ENCODE results near the gene GUCY2D. TPM values are rescaled to one million over a fixed set of nuclear protein-coding genes. Genes with fewer than 3 reads are reported as not detected.

The GUCY2D gene
- total RNA-seq, 1 experiment from 2014 or later = not detected

GRCh38 chr17:7997186-7997585 is 5.2 kb upstream of the GUCY2D start:
- POLR2A ChIA-PET (ENCODE audit: low non-redundant PET) = no interaction called here

DNA sequence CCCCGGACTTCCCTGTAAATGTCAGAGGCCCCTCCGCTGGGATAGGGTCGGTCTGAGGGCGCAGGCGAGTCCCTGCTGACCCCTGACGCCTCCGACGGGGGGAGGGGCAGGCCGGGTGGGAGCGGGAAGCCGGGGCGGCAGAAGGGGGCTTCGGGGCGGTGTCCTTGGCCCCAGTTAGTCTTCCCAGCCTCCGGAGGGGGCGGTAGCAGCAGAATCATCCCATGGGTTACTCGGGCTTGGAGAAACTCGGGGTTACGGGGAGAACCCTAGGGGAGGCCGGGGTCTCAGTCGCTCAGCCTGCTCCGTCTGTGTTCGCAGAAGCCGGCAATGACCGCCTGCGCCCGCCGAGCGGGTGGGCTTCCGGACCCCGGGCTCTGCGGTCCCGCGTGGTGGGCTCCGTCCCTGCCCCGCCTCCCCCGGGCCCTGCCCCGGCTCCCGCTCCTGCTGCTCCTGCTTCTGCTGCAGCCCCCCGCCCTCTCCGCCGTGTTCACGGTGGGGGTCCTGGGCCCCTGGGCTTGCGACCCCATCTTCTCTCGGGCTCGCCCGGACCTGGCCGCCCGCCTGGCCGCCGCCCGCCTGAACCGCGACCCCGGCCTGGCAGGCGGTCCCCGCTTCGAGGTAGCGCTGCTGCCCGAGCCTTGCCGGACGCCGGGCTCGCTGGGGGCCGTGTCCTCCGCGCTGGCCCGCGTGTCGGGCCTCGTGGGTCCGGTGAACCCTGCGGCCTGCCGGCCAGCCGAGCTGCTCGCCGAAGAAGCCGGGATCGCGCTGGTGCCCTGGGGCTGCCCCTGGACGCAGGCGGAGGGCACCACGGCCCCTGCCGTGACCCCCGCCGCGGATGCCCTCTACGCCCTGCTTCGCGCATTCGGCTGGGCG is 542 bp downstream of the GUCY2D start:
- CTCF ChIA-PET = interaction anchor here (1.3 kb wide), 1 partner anchor 13 kb away, joined by 6 read pairs; no protein-coding TSS in a partner anchor
- BruUV-seq (replicated peaks) = no TSS peak
- no peaks in the 10 kb centered on the region for H3K9me3 ChIP-seq (ENCODE audit: low read depth, low read length, poor library complexity, severe bottlenecking)
- H3K36me3 ChIP-seq (ENCODE audit: insufficient read depth, low read length, poor library complexity, severe bottlenecking) = no peaks in the 10 kb centered on the region
- no peak for DNase-seq (ENCODE audit: low spot score)
- no peak overlapping the region for H3K27ac ChIP-seq (ENCODE audit: low read depth, low read length, poor library complexity, severe bottlenecking)
- no peaks in the 10 kb centered on the region for H3K4me1 ChIP-seq (ENCODE audit: insufficient read depth, low read length, poor library complexity, severe bottlenecking)
- TF ChIP-seq, protein P1, sequence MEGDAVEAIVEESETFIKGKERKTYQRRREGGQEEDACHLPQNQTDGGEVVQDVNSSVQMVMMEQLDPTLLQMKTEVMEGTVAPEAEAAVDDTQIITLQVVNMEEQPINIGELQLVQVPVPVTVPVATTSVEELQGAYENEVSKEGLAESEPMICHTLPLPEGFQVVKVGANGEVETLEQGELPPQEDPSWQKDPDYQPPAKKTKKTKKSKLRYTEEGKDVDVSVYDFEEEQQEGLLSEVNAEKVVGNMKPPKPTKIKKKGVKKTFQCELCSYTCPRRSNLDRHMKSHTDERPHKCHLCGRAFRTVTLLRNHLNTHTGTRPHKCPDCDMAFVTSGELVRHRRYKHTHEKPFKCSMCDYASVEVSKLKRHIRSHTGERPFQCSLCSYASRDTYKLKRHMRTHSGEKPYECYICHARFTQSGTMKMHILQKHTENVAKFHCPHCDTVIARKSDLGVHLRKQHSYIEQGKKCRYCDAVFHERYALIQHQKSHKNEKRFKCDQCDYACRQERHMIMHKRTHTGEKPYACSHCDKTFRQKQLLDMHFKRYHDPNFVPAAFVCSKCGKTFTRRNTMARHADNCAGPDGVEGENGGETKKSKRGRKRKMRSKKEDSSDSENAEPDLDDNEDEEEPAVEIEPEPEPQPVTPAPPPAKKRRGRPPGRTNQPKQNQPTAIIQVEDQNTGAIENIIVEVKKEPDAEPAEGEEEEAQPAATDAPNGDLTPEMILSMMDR (conservative IDR thresholded peaks at IDR 0.05; ENCODE audit: low read depth, low read length) = no peak
- TF ChIP-seq EZH2 (IDR thresholded peaks at IDR 0.05; ENCODE audit: borderline replicate concordance, low read depth, low read length, poor library complexity, severe bottlenecking) = peak; percentile 84
- H3K4me3 ChIP-seq (ENCODE audit: low read depth, low read length, poor library complexity, severe bottlenecking) = peak overlapping the region; percentile 26
- POLR2A ChIA-PET (ENCODE audit: low non-redundant PET) = no interaction called here
- peaks cover 58% of the 10 kb centered on the region for H3K27me3 ChIP-seq (replicated peaks; ENCODE audit: insufficient read depth, low read depth, low read length, poor library complexity)
- intact Hi-C loops (cut with micrococcal nuclease; ENCODE audit: unreplicated experiment) = no loop called here

More at GRCh38 chr17:7997186-7997585, 5.2 kb upstream of the GUCY2D start:
- H3K9me3 ChIP-seq (ENCODE audit: low read depth, low read length, poor library complexity, severe bottlenecking) = no peaks in the 10 kb centered on the region
- H3K27me3 ChIP-seq (replicated peaks; ENCODE audit: insufficient read depth, low read depth, low read length, poor library complexity) = peaks cover 27% of the 10 kb centered on the region
- DNase-seq (ENCODE audit: low spot score) = peak; percentile 56
- no peak for TF ChIP-seq EZH2 (IDR thresholded peaks at IDR 0.05; ENCODE audit: borderline replicate concordance, low read depth, low read length, poor library complexity, severe bottlenecking)
- TF ChIP-seq, protein P1 (conservative IDR thresholded peaks at IDR 0.05; ENCODE audit: low read depth, low read length) = peak; percentile 56
- no peak overlapping the region for H3K27ac ChIP-seq (ENCODE audit: low read depth, low read length, poor library complexity, severe bottlenecking)
- CTCF ChIA-PET = no interaction called here
- no peaks in the 10 kb centered on the region for H3K36me3 ChIP-seq (ENCODE audit: insufficient read depth, low read length, poor library complexity, severe bottlenecking)
- intact Hi-C loops (cut with micrococcal nuclease; ENCODE audit: unreplicated experiment) = loop anchor here (5.0 kb wide), 1 partner anchor 60 kb away; no protein-coding TSS in a partner anchor
- H3K4me1 ChIP-seq (ENCODE audit: insufficient read depth, low read length, poor library complexity, severe bottlenecking) = no peaks in the 10 kb centered on the region
- no TSS peak for BruUV-seq (replicated peaks)
- H3K4me3 ChIP-seq (ENCODE audit: low read depth, low read length, poor library complexity, severe bottlenecking) = no peak overlapping the region

DNA sequence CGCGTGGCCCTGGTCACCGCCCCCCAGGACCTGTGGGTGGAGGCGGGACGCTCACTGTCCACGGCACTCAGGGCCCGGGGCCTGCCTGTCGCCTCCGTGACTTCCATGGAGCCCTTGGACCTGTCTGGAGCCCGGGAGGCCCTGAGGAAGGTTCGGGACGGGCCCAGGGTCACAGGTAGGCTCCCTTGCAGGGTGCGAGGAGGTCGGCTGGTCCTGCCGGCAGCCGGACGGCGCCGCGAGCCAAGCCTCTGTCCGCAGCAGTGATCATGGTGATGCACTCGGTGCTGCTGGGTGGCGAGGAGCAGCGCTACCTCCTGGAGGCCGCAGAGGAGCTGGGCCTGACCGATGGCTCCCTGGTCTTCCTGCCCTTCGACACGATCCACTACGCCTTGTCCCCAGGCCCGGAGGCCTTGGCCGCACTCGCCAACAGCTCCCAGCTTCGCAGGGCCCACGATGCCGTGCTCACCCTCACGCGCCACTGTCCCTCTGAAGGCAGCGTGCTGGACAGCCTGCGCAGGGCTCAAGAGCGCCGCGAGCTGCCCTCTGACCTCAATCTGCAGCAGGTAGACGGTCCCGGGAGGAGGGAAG is 1.3 kb downstream of the GUCY2D start:
- Histone ChIP-seq H3K9me3 (ENCODE audit: low read depth, low read length, poor library complexity, severe bottlenecking) (no peaks in the 10 kb centered on the region), H3K4me1 (ENCODE audit: insufficient read depth, low read length, poor library complexity, severe bottlenecking) (no peaks in the 10 kb centered on the region), H3K27me3 (replicated peaks; ENCODE audit: insufficient read depth, low read depth, low read length, poor library complexity) (peaks cover 58% of the 10 kb centered on the region), H3K4me3 (ENCODE audit: low read depth, low read length, poor library complexity, severe bottlenecking) (no peak overlapping the region), H3K27ac (ENCODE audit: low read depth, low read length, poor library complexity, severe bottlenecking) (no peak overlapping the region), H3K36me3 (ENCODE audit: insufficient read depth, low read length, poor library complexity, severe bottlenecking) (no peaks in the 10 kb centered on the region)
- no peak for TF ChIP-seq EZH2 (IDR thresholded peaks at IDR 0.05; ENCODE audit: borderline replicate concordance, low read depth, low read length, poor library complexity, severe bottlenecking)
- TF ChIP-seq, protein P1 (conservative IDR thresholded peaks at IDR 0.05; ENCODE audit: low read depth, low read length) = no peak
- intact Hi-C loops (cut with micrococcal nuclease; ENCODE audit: unreplicated experiment) = no loop called here
- CTCF ChIA-PET = no interaction called here
- no peak for DNase-seq (ENCODE audit: low spot score)
- POLR2A ChIA-PET (ENCODE audit: low non-redundant PET) = no interaction called here
- no TSS peak for BruUV-seq (replicated peaks)

Data from A673 (cell line).